Common myeloid progenitor, CD34-positive (primary cell): ENCODE results near the gene SMAP1.

Experiments used
- CTCF ChIA-PET: fragments of 350-600 bp; sonication (Branson Sonifier 250); formaldehyde crosslinking; loops from one replicate; lab custom pipeline; 2021; ENCODE audit warnings: antibody characterized with exemption; lab: Charles Lee
- POLR2A ChIA-PET: fragments of 350-600 bp; sonication (Branson Sonifier 250); formaldehyde crosslinking; loops from one replicate; lab custom pipeline; 2021; ENCODE audit warnings: antibody characterized with exemption; lab: Charles Lee
- DNase-seq, 3 donors: peaks; one replicate each; pipeline versions ENCODE4 v3.0.0 to v3.0.0-alpha.2; 2013
- H3K27ac ChIP-seq, 2 experiments: 1 replicate in 1 of 2; 2 replicates in 1 of 2; pipeline ENCODE4 v1.7.0; 2013; ENCODE audit warnings: inconsistent platforms in 2 of 2, low read length in 2 of 2, mild to moderate bottlenecking in 2 of 2, low read depth in 1 of 2, moderate library complexity in 1 of 2; ENCODE audit not compliant: severe bottlenecking in 2 of 2, insufficient read depth in 1 of 2, poor library complexity in 1 of 2
- H3K27me3 ChIP-seq, 5 experiments: replicated peaks in 2 of 5; 1 replicate in 3 of 5; 2 replicates in 2 of 5; pipeline versions ENCODE4 v1.6.1 to v1.7.0; 2013; ENCODE audit warnings: low read length in 4 of 5, mild to moderate bottlenecking in 2 of 5, moderate library complexity in 2 of 5, inconsistent platforms in 1 of 5; ENCODE audit not compliant: insufficient read depth in 5 of 5, control insufficient read depth in 4 of 5
- H3K36me3 ChIP-seq, 4 experiments: 1 replicate in 2 of 4; 2 replicates in 2 of 4; pipeline versions ENCODE4 v1.6.1 to v1.7.0; 2013; ENCODE audit warnings: low read length in 3 of 4, control low read depth in 1 of 4, mild to moderate bottlenecking in 1 of 4; ENCODE audit not compliant: control insufficient read depth in 4 of 4, insufficient read depth in 4 of 4
- H3K4me1 ChIP-seq, 4 experiments: 1 replicate in 3 of 4; 2 replicates in 1 of 4; pipeline versions ENCODE4 v1.6.1 to v1.7.1; 2013; ENCODE audit warnings: low read length in 3 of 4, mild to moderate bottlenecking in 3 of 4, control low read depth in 1 of 4, inconsistent platforms in 1 of 4, moderate library complexity in 1 of 4; ENCODE audit not compliant: control insufficient read depth in 4 of 4, insufficient read depth in 4 of 4; ENCODE audit errors: control extremely low read depth in 1 of 4
- H3K4me3 ChIP-seq, 7 experiments: 1 replicate in 4 of 7; 2 replicates in 3 of 7; pipeline versions ENCODE4 v1.5.1 to v1.7.0; 2013; ENCODE audit warnings: mild to moderate bottlenecking in 7 of 7, low read length in 6 of 7, moderate library complexity in 6 of 7, inconsistent platforms in 2 of 7, low read depth in 2 of 7, control low read depth in 1 of 7; ENCODE audit not compliant: insufficient read depth in 4 of 7, control insufficient read depth in 1 of 7; ENCODE audit errors: extremely low read depth in 1 of 7
- H3K9me3 ChIP-seq, 5 experiments: 1 replicate in 4 of 5; 2 replicates in 1 of 5; pipeline versions ENCODE4 v1.6.1 to v1.7.1; 2013; ENCODE audit warnings: low read length in 4 of 5, mild to moderate bottlenecking in 2 of 5, inconsistent platforms in 1 of 5, low read depth in 1 of 5, moderate library complexity in 1 of 5; ENCODE audit not compliant: control insufficient read depth in 4 of 5, insufficient read depth in 2 of 5; ENCODE audit errors: control extremely low read depth in 1 of 5
- WGBS: methylation state at CpG from one replicate; pipeline ENCODE4 v1.1.5; 2013; ENCODE audit not compliant: insufficient coverage; 5-methylcytosine and 5-hydroxymethylcytosine counted together

The SMAP1 gene

GRCh38 chr6:70636596-70636995, 31.1 kb upstream of the SMAP1 start:
- no peaks in the 10 kb centered on the region for H3K36me3 ChIP-seq
- peaks cover 0 to 2% (median 0%) of the 10 kb centered on the region in 4 experiments for H3K4me1 ChIP-seq
- ChIA-PET CTCF (no interaction called here), POLR2A (no interaction called here)
- H3K27ac ChIP-seq: no peak overlapping the region
- no peaks in the 10 kb centered on the region for H3K9me3 ChIP-seq
- no peak overlapping the region for H3K4me3 ChIP-seq
- H3K27me3 ChIP-seq: no peaks in the 10 kb centered on the region
- DNase-seq: no peak
- WGBS: 100% methylated on average over 1 of the region's 8 CpGs

- DNase-seq: no peak
- no peaks in the 10 kb centered on the region for H3K27me3 ChIP-seq
- no CpG with 5 or more reads among the region's 1 CpG for WGBS
- ChIA-PET CTCF (no interaction called here), POLR2A (no interaction called here)
- no peak overlapping the region for H3K27ac ChIP-seq
- no peaks in the 10 kb centered on the region for H3K9me3 ChIP-seq
- no peaks in the 10 kb centered on the region for H3K36me3 ChIP-seq
- H3K4me1 ChIP-seq: peaks cover 0 to 2% (median 0%) of the 10 kb centered on the region in 4 experiments
- no peak overlapping the region for H3K4me3 ChIP-seq
These were observed 29.2 kb upstream of the SMAP1 start for GRCh38 chr6:70638468-70638867.

GRCh38 chr6:70651326-70651905, 16.3 kb upstream of the SMAP1 start:
- no peak overlapping the region for H3K4me3 ChIP-seq
- no peak overlapping the region for H3K27ac ChIP-seq
- ChIA-PET POLR2A (no interaction called here), CTCF (no interaction called here)
- no peaks in the 10 kb centered on the region for H3K4me1 ChIP-seq
- H3K9me3 ChIP-seq: no peaks in the 10 kb centered on the region
- H3K36me3 ChIP-seq: no peaks in the 10 kb centered on the region
- WGBS: 100% methylated on average over 1 of the region's 3 CpGs
- no peak for DNase-seq
- no peaks in the 10 kb centered on the region for H3K27me3 ChIP-seq

GRCh38 chr6:70652216-70652615, 15.5 kb upstream of the SMAP1 start:
- H3K27ac ChIP-seq: no peak overlapping the region
- no peak for DNase-seq
- no peaks in the 10 kb centered on the region for H3K27me3 ChIP-seq
- no peak overlapping the region for H3K4me3 ChIP-seq
- no CpG with 5 or more reads among the region's 1 CpG for WGBS
- POLR2A ChIA-PET: no interaction called here
- no peaks in the 10 kb centered on the region for H3K36me3 ChIP-seq
- H3K4me1 ChIP-seq: no peaks in the 10 kb centered on the region
- H3K9me3 ChIP-seq: no peaks in the 10 kb centered on the region
- CTCF ChIA-PET: no interaction called here

- CTCF ChIA-PET: no interaction called here
- WGBS: 86% methylated on average over 2 of the region's 3 CpGs
These were observed 10.0 kb upstream of the SMAP1 start for GRCh38 chr6:70657706-70658105.

GRCh38 chr6:70663881-70664466, 3.7 kb upstream of the SMAP1 start:
- Histone ChIP-seq H3K9me3 (no peaks in the 10 kb centered on the region), H3K36me3 (no peaks in the 10 kb centered on the region), H3K4me1 (peaks cover 3 to 16% (median 7%) of the 10 kb centered on the region in 4 experiments), H3K27ac (no peak overlapping the region), H3K27me3 (peaks cover 0 to 2% (median 0%) of the 10 kb centered on the region in 5 experiments), H3K4me3 (no peak overlapping the region)
- CTCF ChIA-PET: interaction anchor here (1.1 kb wide), 1 partner anchor 24 kb away, joined by 3 read pairs; no protein-coding TSS in a partner anchor
- POLR2A ChIA-PET: no interaction called here
- 94% methylated on average over 5 of the region's 6 CpGs for WGBS
- DNase-seq: no peak

More at GRCh38 chr6:70657706-70658105, 10.0 kb upstream of the SMAP1 start:
- H3K4me1 ChIP-seq: no peaks in the 10 kb centered on the region
- H3K27me3 ChIP-seq: peaks cover 0 to 2% (median 0%) of the 10 kb centered on the region in 5 experiments
- H3K36me3 ChIP-seq: no peaks in the 10 kb centered on the region
- H3K27ac ChIP-seq: no peak overlapping the region
- POLR2A ChIA-PET: no interaction called here
- DNase-seq: no peak
- no peak overlapping the region for H3K4me3 ChIP-seq
- no peaks in the 10 kb centered on the region for H3K9me3 ChIP-seq

- 100% methylated on average over 6 of the region's 6 CpGs for WGBS
- peaks cover 0 to 3% (median 0%) of the 10 kb centered on the region in 4 experiments for H3K36me3 ChIP-seq
- ChIA-PET CTCF (interaction anchor here (1.0 to 2.5 kb wide), 4 partner anchors 10 to 252 kb away, joined by 3 to 8 read pairs (median 4); no protein-coding TSS in a partner anchor), POLR2A (no interaction called here)
- DNase-seq: peak in 2 of 3 donors; percentile 14 to 31
- no peaks in the 10 kb centered on the region for H3K9me3 ChIP-seq
- H3K27me3 ChIP-seq: peaks cover 0 to 2% (median 0%) of the 10 kb centered on the region in 5 experiments
- peaks cover 3 to 19% (median 8%) of the 10 kb centered on the region in 4 experiments for H3K4me1 ChIP-seq
- peak overlapping the region in 1 of 2 experiments; percentile 84 for H3K27ac ChIP-seq
- peak overlapping the region in 1 of 7 experiments; percentile 83 for H3K4me3 ChIP-seq
These were observed 977 bp upstream of the SMAP1 start for GRCh38 chr6:70666706-70667105.
